ENCODE measurements around the gene SOX8. TPM values are rescaled to one million over a fixed set of nuclear protein-coding genes. Genes with fewer than 3 reads are reported as not detected.
A peak's percentile ranks its signal among the peaks of the same experiment; 100 is the strongest.

The SOX8 gene
- total and polyA plus RNA-seq, 4 donors: 0.33 to 4.0 (median 0.39) TPM

- H3K27ac ChIP-seq (ENCODE audit: low read depth in 1 of 2, low read length in 1 of 2): no peak overlapping the region
- no peaks in the 10 kb centered on the region for H3K27me3 ChIP-seq (ENCODE audit: control insufficient read depth in 3 of 3, insufficient read depth in 3 of 3, low read length in 2 of 3)
- ATAC-seq (ENCODE audit: insufficient read depth, low FRiP score) (no peak), DNase-seq (no peak)
- H3K9me3 ChIP-seq (ENCODE audit: control insufficient read depth in 4 of 4, insufficient read depth in 3 of 4, low read length in 3 of 4): peaks cover 0 to 3% (median 0%) of the 10 kb centered on the region in 4 donors
- peaks cover 0 to 7% (median 2%) of the 10 kb centered on the region in 4 donors for H3K36me3 ChIP-seq (ENCODE audit: control insufficient read depth in 4 of 4, insufficient read depth in 4 of 4, low read length in 4 of 4)
- 92 to 93% methylated on average over 8 of the region's 8 CpGs for WGBS, 2 donors
- TF ChIP-seq, protein P1, sequence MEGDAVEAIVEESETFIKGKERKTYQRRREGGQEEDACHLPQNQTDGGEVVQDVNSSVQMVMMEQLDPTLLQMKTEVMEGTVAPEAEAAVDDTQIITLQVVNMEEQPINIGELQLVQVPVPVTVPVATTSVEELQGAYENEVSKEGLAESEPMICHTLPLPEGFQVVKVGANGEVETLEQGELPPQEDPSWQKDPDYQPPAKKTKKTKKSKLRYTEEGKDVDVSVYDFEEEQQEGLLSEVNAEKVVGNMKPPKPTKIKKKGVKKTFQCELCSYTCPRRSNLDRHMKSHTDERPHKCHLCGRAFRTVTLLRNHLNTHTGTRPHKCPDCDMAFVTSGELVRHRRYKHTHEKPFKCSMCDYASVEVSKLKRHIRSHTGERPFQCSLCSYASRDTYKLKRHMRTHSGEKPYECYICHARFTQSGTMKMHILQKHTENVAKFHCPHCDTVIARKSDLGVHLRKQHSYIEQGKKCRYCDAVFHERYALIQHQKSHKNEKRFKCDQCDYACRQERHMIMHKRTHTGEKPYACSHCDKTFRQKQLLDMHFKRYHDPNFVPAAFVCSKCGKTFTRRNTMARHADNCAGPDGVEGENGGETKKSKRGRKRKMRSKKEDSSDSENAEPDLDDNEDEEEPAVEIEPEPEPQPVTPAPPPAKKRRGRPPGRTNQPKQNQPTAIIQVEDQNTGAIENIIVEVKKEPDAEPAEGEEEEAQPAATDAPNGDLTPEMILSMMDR (IDR thresholded peaks at IDR 0.05; ENCODE audit: control extremely low read depth, extremely low read depth): no peak
- H3K4me3 ChIP-seq: no peak overlapping the region
- peaks cover 3 to 30% (median 11%) of the 10 kb centered on the region in 5 donors for H3K4me1 ChIP-seq (ENCODE audit: control insufficient read depth in 5 of 5, insufficient read depth in 5 of 5, low read length in 5 of 5)
- H3K9ac ChIP-seq (ENCODE audit: insufficient read depth in 1 of 2, low read length in 2 of 2): no peak overlapping the region
These were observed 9.6 kb upstream of the SOX8 start for GRCh38 chr16:971981-972315.

DNA sequence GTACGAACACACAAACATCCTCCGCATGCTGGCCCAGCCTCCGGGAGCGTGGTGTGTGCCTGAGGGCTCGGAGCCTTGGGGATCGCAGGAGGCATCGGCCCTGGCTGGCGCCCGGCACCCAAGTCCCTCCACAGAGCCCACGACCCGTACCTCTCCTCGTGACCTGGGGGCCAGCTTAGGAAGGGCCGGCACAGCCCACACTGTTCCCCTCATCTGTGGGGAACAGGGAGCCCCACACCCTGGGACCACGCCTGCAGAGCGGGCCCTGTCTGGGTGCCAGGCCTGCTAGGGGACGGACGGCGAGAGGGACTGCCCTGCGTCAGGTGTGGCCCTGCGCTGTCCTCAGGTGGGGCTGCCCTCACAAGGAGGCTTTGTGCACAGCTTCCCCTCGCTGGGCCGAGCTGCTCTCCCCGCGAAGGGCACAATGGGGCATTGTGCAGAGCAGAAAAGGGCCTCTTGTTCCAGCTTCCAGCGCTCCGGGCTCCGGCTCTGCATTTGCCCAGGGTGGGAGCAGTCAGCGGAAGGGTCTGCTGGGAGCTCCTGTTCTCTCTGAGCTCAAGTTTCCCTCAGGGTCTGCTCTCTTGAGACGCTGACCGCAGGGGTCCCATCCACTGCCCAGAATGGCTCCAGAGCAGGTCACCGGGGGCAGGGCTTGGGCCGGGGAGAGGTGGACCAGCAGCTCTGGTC is 9.1 kb upstream of the SOX8 start:
- 84 to 92% methylated on average over 32 of the region's 32 CpGs for WGBS, 2 donors
- Histone ChIP-seq H3K4me1 (ENCODE audit: control insufficient read depth in 5 of 5, insufficient read depth in 5 of 5, low read length in 5 of 5) (peaks cover 3 to 31% (median 13%) of the 10 kb centered on the region in 5 donors), H3K4me3 (no peak overlapping the region), H3K27me3 (ENCODE audit: control insufficient read depth in 3 of 3, insufficient read depth in 3 of 3, low read length in 2 of 3) (no peaks in the 10 kb centered on the region), H3K27ac (ENCODE audit: low read depth in 1 of 2, low read length in 1 of 2) (no peak overlapping the region), H3K9me3 (ENCODE audit: control insufficient read depth in 4 of 4, insufficient read depth in 3 of 4, low read length in 3 of 4) (peaks cover 0 to 3% (median 0%) of the 10 kb centered on the region in 4 donors), H3K9ac (ENCODE audit: insufficient read depth in 1 of 2, low read length in 2 of 2) (no peak overlapping the region), H3K36me3 (ENCODE audit: control insufficient read depth in 4 of 4, insufficient read depth in 4 of 4, low read length in 4 of 4) (peaks cover 0 to 6% (median 2%) of the 10 kb centered on the region in 4 donors)
- no peak for ATAC-seq (ENCODE audit: insufficient read depth, low FRiP score)
- DNase-seq: peak in 2 of 3 donors; percentile 53 to 61
- TF ChIP-seq, protein P1 (IDR thresholded peaks at IDR 0.05; ENCODE audit: control extremely low read depth, extremely low read depth): no peak

- peaks cover 3 to 31% (median 13%) of the 10 kb centered on the region in 5 donors for H3K4me1 ChIP-seq (ENCODE audit: control insufficient read depth in 5 of 5, insufficient read depth in 5 of 5, low read length in 5 of 5)
- H3K27me3 ChIP-seq (ENCODE audit: control insufficient read depth in 3 of 3, insufficient read depth in 3 of 3, low read length in 2 of 3): peaks cover 0 to 3% (median 0%) of the 10 kb centered on the region in 3 donors
- H3K27ac ChIP-seq (ENCODE audit: low read depth in 1 of 2, low read length in 1 of 2): no peak overlapping the region
- no peak for ATAC-seq (ENCODE audit: insufficient read depth, low FRiP score)
- H3K9ac ChIP-seq (ENCODE audit: insufficient read depth in 1 of 2, low read length in 2 of 2): no peak overlapping the region
- TF ChIP-seq, protein P1 (IDR thresholded peaks at IDR 0.05; ENCODE audit: control extremely low read depth, extremely low read depth): no peak
- peaks cover 0 to 3% (median 0%) of the 10 kb centered on the region in 4 donors for H3K9me3 ChIP-seq (ENCODE audit: control insufficient read depth in 4 of 4, insufficient read depth in 3 of 4, low read length in 3 of 4)
- 87 to 90% methylated on average over 17 of the region's 17 CpGs for WGBS, 2 donors
- no peak for DNase-seq
- no peak overlapping the region for H3K4me3 ChIP-seq
- peaks cover 0 to 2% (median 0%) of the 10 kb centered on the region in 4 donors for H3K36me3 ChIP-seq (ENCODE audit: control insufficient read depth in 4 of 4, insufficient read depth in 4 of 4, low read length in 4 of 4)
These were observed 8.2 kb upstream of the SOX8 start for GRCh38 chr16:973366-973765.
